Measurements from ENCODE around the gene DHCR24.
"Not testable (repeated sequence)": the region's sequence is repeated elsewhere in the genome, so short reads cannot be mapped to it uniquely, and the experiment has no call there.

DHCR24 gene

GRCh38 chr1:54886724-54887664 lies at the start of gene DHCR24:
TSS of gene DHCR24 (minus strand) at chr1:54887195. CDS start at chr1:54887119, 76 bp downstream.
- peak; percentile 72 to 79 for DNase-seq

- DNase-seq: no peak
Observed at GRCh38 chr1:54936791-54937190, 49.8 kb upstream of the DHCR24 start.

GRCh38 chr1:54934869-54935268 lies 47.9 kb upstream of the DHCR24 start:
- DNase-seq: no peak

- not testable (repeated sequence) for DNase-seq
Observed at GRCh38 chr1:54934081-54934480, 47.1 kb upstream of the DHCR24 start.

GRCh38 chr1:54931275-54931840 lies 44.4 kb upstream of the DHCR24 start:
- DNase-seq: no peak

GRCh38 chr1:54929700-54930099 lies 42.7 kb upstream of the DHCR24 start:
- DNase-seq: no peak

- DNase-seq: no peak
Observed at GRCh38 chr1:54928327-54928726, 41.3 kb upstream of the DHCR24 start.

- no peak for DNase-seq
Observed at GRCh38 chr1:54927472-54928240, 40.7 kb upstream of the DHCR24 start.

GRCh38 chr1:54926970-54927369 lies 40.0 kb upstream of the DHCR24 start:
- DNase-seq: no peak

- no peak for DNase-seq
Observed at GRCh38 chr1:54922921-54923421, 36.0 kb upstream of the DHCR24 start.

GRCh38 chr1:54922040-54922761 lies 35.2 kb upstream of the DHCR24 start:
- DNase-seq: no peak

GRCh38 chr1:54919367-54920359 lies 32.7 kb upstream of the DHCR24 start:
- no peak for DNase-seq

- not testable (repeated sequence) for DNase-seq
Observed at GRCh38 chr1:54911076-54911475, 24.1 kb upstream of the DHCR24 start.

- DNase-seq: no peak
Observed at GRCh38 chr1:54906586-54906985, 19.6 kb upstream of the DHCR24 start.

- no peak for DNase-seq
Observed at GRCh38 chr1:54904476-54905048, 17.6 kb upstream of the DHCR24 start.

- DNase-seq: no peak
Observed at GRCh38 chr1:54894271-54894670, 7.3 kb upstream of the DHCR24 start.

- no peak for DNase-seq
Observed at GRCh38 chr1:54892586-54892985, 5.6 kb upstream of the DHCR24 start.

GRCh38 chr1:54889132-54889725 lies 2.2 kb upstream of the DHCR24 start:
- no peak for DNase-seq

- DNase-seq: no peak
Observed at GRCh38 chr1:54888080-54888733, 1.2 kb upstream of the DHCR24 start.

- DNase-seq: no peak
Observed at GRCh38 chr1:54887665-54888071, 673 bp upstream of the DHCR24 start.

All from stimulated activated CD4-positive, alpha-beta T cell treated with anti-CD3 and anti-CD28 coated beads, Interleukin-4, amount 100 ng/mL, for 4 hours (primary cell).